Measurements from ENCODE around the gene ARFGAP3.
A peak's percentile ranks its signal among the peaks of the same experiment; 100 is the strongest.

ARFGAP3 gene, protein sequence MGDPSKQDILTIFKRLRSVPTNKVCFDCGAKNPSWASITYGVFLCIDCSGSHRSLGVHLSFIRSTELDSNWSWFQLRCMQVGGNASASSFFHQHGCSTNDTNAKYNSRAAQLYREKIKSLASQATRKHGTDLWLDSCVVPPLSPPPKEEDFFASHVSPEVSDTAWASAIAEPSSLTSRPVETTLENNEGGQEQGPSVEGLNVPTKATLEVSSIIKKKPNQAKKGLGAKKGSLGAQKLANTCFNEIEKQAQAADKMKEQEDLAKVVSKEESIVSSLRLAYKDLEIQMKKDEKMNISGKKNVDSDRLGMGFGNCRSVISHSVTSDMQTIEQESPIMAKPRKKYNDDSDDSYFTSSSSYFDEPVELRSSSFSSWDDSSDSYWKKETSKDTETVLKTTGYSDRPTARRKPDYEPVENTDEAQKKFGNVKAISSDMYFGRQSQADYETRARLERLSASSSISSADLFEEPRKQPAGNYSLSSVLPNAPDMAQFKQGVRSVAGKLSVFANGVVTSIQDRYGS

GRCh38 chr22:42856865-42857704, at the start of gene ARFGAP3:
Gene ARFGAP3 (minus strand): TSS chr22:42857273. CDS start chr22:42857182, 91 bp downstream.
- peak; percentile 99 for DNase-seq

DNA sequence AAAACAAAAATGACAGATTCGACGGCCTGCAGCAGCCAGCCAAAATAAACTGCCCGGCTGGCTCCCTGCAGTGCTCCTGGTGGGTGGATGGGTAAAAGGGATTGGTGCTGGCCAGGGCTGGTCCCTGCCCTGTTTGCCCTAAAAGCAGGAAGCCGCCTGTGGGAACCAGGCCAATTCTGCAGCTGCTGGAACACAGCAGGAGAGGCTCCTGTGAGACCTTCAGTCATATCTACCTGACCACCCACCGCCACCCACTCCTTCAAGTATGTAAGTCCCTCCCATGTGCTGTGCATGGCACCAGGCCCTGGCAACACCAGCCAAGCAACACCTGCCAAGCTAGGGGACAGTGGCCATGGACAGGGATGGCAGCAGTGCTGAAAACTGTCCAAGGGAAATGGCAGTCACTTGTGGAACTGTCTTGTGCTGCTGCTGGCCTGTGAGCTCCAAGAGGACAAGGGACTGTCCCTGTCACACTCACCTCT, 48.7 kb upstream of the ARFGAP3 start:
- no peak for DNase-seq

- no peak for DNase-seq
Observed at GRCh38 chr22:42905217-42905616, 48.1 kb upstream of the ARFGAP3 start.

DNA sequence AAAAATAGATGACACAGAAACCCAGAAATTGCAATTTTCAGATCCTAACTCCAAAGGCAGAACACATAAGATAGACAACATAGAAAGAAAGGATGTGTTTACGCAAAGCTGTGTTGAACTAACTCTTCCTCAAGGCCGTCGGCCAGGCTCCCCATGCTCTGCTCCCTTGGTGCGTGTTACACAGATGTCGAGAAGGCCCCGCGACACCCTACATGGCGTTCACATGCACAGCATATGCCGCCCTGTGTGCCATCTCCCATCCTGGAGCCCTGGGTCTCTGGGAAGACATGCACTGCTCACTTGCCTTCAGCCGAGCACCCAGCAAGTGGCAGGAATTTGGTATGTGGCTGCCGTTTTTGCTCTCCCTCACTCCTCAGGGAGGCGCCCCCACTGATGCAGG, 47.0 kb upstream of the ARFGAP3 start:
- no peak for DNase-seq

GRCh38 chr22:42902875-42903510, 45.9 kb upstream of the ARFGAP3 start:
- no peak for DNase-seq

DNA sequence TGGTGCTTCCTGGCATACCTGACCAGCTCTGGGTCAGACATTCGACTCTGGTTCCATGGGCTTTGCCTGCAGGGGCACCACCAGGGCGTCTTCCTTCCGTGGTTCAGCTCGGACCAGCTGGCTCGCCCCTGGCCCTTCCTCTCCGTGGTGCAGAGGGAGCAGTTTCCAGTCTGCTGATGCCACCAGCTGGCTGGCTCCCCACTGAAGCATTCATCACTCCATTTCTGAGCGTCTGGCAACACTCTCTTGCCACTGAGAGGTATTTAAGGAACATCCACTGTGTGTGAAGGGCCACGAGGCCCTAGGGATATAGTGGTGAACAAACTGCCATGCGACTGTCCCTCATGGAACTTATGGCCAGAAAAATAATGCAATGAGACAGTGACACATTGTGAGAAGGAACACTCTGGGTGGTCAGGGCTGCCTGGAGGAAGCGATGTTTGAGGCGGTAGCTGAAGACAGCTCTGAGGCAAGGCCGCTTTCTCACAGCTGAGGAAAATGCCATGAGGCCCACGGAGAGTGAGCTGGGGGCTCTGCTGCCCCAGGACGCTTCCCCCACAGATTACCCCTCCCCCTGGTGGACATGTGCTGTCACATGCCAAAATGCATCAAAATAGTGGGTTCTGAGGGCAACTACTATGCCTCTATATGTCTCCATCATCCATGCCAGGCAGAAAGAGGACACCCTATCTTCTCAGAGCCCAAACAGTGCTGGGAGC, 44.9 kb upstream of the ARFGAP3 start:
- peak; percentile 21 for DNase-seq

DNA sequence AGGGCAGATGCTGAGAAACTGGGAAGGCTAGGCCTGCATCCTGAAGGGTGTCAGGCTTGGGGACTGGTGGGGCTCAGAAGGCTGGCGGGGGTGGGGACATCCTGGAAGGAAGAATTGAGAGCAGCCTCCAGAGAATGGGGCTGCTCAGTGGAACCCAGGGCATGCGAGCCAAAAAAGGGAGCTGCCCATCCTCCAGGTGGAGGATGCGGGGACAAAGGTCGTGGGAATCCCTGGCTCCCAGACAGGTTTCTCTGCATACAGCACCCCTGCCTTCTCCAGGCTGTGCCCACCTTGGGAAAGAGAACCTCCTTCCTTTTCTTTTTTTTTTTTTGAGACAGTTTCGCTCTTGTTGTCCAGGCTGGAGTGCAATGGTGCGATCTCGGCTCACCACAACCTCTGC, 40.9 kb upstream of the ARFGAP3 start:
- DNase-seq = no peak

GRCh38 chr22:42895541-42895981, 38.5 kb upstream of the ARFGAP3 start:
- peak; percentile 63 for DNase-seq

DNA sequence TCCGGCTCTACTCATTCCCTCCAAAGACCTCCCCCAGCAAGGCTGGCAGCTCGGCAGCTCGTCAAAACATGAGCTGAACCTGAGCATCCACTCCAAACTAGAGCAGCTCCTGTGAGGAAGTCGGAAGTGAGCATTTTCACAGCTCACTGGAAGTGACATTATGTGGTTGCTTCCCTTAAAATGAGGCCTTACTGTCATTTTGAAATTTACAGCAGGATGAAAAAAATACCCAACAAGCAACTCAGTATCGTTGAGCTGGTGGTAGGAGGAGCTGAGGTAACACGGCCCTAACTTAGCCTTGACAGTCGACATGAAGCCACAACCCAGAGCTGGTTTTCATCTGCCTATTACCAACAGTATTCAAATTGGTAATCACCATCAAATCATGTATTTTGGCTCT, 38.0 kb upstream of the ARFGAP3 start:
- DNase-seq = peak; percentile 79

GRCh38 chr22:42893371-42894150, 36.5 kb upstream of the ARFGAP3 start:
- DNase-seq = peak; percentile 7

- DNase-seq = peak; percentile 40
Observed at GRCh38 chr22:42892571-42893316, 35.7 kb upstream of the ARFGAP3 start.

GRCh38 chr22:42892156-42892555, 35.1 kb upstream of the ARFGAP3 start:
- DNase-seq = peak; percentile 18

GRCh38 chr22:42891696-42892095, 34.6 kb upstream of the ARFGAP3 start:
- DNase-seq = no peak

- no peak for DNase-seq
Observed at GRCh38 chr22:42891008-42891407, 33.9 kb upstream of the ARFGAP3 start.

DNA sequence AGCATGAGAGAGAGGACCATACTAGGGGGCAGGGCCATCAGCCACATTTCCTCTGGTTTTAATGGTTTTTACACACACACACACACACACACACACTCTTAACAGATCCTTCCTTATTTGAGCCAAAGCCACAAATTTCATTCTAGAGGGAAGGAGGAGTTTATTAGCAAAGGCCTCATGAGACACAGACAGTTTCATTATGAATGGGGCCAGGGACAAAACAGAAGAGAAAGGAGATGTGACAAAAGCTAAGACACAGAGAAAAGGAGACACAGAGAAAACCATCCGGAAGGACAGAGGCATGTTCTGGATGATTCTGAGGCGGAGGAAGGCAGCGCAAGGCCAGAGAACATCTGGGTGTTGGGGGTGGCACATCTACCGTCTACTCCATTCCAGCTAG, 32.2 kb upstream of the ARFGAP3 start:
- peak; percentile 94 for DNase-seq

- no peak for DNase-seq
Observed at GRCh38 chr22:42887523-42888507, 30.7 kb upstream of the ARFGAP3 start.

DNA sequence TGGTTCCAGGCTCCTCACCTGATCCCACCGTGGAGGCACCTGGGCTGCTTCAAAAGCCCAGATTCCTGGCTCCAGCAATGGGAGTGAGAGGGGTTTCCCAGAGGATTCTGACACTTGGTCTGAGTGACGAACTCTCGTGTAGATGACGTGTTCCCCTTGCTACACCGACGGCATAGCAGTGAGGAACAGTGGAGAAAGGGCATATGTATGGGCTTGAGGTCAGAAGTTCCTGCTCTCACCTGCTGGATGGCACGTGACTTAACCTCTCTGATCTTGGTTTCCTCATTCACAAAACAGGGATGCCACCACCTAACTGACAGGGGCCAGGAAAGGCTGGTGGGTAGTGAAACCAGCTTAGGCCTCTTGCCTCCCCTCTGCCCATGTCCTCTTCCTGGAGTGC, 30.0 kb upstream of the ARFGAP3 start:
- DNase-seq = no peak

DNA sequence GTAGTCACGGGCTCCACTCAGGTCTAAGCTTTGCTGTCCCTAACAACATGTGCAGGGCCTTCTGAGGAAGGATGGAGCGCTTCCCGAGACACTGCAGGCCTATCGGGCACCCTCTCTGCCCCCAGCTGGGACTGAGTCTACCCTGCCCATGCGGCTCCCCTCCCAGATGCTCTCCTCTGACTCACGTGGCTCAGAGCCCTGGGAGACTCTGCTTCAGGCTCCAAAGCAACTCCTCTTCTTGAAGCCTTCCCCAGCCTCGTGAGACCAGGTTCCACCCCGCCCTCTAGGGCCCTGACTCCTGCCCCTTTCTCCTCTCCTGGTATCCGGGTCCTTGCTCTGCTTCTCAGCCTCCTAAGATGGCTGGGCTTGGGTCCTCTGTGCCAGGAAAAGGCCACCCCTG, 28.4 kb upstream of the ARFGAP3 start:
- no peak for DNase-seq

DNA sequence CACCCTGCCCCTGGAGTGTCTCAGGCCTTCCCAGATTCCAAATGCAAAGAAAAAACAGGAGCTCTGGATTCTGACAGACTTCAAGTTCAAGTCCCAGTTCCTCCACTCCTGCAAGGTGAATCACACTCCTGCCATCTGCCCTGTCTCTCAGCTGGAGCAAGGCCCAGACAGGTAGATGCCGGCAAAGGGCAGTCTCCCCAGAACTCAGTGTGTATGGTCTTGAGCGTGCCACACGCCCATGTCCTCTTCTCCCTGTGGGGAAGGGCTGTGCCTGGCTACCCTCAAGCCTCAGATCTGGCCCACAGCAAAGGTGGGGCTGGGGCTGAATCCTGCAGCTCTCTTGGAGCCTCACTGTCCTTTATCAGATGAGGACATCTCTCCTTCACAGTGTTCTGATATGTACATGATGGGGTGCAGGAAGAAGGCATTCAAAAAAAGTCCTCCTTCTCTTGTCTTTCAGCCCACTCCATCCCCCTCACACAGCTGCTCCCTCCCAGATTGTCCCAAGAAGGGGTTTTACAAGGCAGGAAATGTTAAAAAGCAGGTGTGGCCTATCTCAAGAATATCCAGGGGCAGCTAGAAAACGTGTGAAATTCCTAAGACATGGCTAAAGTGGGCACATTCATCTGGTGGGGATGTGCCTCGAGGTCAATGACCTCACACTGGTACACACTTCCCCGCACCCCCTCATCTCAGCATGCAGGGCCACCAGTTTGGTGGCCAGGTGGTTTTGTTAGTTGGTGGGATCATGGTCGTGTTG, 27.7 kb upstream of the ARFGAP3 start:
- no peak for DNase-seq
